ENCODE results near the gene TBC1D22A.
A peak's percentile ranks its signal among the peaks of the same experiment; 100 is the strongest.
"Not testable (repeated sequence)": the region's sequence is repeated elsewhere in the genome, so short reads cannot be mapped to it uniquely, and the experiment has no call there.

TBC1D22A gene

DNA sequence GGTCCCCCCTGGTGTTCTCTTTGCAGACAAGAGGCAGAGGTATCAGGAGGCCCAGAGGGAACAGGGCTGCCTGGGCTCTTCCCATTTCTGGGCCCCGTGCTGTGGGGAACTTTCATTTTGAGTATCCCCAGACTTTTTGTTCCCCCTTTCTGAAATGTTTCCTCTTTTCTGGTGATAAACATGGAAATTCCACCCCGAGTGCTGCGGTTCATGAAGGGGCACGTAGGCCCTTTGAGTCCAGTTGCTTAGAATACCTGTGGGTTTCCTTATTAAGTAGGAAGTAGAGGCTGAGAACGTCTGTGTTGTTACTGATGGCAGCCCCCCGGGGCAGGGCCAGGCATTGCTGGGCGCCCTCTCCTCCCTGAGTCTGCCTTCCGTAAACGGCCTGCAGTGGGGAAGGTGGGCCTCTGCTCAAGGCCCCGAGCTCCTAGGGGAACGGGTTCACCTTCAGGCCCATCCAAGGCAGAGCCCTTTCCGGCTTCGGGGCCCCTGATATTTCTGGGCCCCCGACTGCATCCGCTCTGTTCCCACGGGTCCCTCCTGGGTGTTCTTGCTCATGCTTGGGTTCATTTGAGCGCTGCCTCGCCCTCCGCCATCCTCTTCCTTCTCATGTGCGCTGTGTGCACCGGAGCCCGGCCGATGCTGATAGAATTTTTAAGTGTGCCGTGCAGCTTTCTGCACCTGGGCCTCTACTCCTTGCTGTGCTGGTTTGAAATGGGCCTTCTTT lies 12.0 kb downstream of the TBC1D22A start:
- no peak for DNase-seq (ENCODE audit: low read depth, low spot score)

GRCh38 chr22:46774980-46775849 lies 12.8 kb downstream of the TBC1D22A start:
- no peak for DNase-seq (ENCODE audit: low read depth, low spot score)

DNA sequence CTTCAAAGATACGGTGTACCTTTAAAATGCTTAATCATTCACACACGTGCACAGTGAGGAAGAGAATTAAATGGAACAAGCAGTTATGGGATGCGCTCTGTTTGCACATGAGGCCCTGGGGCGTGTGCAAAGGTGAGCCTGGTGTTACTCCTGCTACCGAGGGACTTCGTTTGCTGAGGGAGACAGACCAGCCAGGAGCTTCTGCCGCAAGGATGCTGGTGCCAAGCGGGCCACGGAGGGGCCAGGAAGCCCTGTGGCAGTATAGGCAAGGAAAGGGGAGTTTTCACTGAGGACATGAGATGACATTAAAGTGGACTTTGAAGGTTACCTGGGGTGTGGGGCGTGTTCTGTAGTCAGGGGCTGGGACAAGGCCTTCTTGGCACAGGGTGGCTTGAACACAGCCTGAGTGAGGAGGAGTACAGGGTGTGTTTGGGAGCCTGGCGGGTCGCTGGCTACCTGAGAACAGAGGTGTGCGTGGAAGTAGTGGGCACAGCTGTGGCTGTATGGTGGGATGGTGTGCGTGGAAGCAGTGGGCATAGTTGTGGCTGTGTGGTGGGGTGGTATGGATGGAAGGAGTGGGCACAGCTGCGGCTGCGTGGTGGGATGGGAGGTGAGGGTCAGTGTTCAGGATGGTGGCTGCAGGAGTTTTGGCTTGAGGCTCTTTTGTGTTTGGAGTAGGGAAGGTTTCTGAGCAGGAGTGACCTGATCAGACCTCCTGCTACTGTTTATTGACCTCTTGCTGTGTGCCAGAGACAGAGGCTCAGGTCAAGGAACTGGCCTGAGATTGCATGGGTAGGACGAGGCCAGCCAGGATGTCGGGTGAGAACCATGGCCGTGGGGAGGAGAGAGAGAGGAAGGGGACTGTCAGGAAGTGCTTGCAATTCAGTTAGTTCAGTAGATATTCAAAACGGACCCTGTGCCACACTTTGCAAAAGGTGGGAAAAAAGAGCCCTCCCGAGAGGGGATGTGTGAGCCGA lies 13.7 kb downstream of the TBC1D22A start:
- DNase-seq (ENCODE audit: low read depth, low spot score), result no peak

GRCh38 chr22:46776876-46777608 lies 14.6 kb downstream of the TBC1D22A start:
- DNase-seq (ENCODE audit: low read depth, low spot score), result no peak

- DNase-seq (ENCODE audit: low read depth, low spot score), result peak; percentile 35
Measured at GRCh38 chr22:46777609-46777970, 15.1 kb downstream of the TBC1D22A start.

DNA sequence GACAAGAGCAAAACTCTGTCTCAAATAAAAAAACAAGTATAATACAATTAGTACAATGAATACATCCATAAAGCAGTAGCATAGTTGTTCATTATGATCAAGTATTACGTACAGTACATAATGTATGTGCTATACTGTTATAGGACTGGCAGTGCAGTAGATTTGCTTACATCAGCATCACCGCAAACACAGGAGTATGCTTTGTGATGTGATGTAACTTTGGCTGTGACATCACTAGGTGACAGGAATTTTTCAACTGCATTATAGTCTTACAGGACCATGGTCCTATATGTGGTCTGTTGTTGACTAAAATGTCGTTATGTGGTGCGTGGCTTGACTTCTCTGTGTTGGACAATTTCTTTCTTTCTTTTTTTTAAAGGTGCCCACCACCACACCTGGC lies 16.6 kb downstream of the TBC1D22A start:
- no peak for DNase-seq (ENCODE audit: low read depth, low spot score)

GRCh38 chr22:46779651-46780050 lies 17.2 kb downstream of the TBC1D22A start:
- DNase-seq (ENCODE audit: low read depth, low spot score), result no peak

GRCh38 chr22:46780453-46780852 lies 18.0 kb downstream of the TBC1D22A start:
- no peak for DNase-seq (ENCODE audit: low read depth, low spot score)

DNA sequence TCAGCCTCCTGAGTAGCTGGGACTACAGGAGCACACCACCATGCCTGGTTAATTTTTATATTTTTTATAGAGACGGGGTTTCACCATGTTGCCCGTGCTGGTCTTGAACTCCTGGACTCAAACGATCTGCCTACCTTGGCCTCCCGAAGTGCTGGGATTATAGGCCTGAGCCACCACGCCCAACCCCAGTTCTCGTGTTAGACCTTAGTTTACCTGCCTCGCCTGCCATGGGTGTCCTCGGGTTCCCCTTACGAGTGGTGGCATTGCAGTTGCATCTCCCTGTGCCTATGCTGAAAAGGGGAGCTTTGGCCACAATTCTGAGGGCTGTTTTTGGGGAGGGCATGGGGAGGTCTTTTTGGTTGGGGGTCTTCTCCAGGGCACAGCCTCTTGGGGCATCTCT lies 18.8 kb downstream of the TBC1D22A start:
- DNase-seq (ENCODE audit: low read depth, low spot score), result no peak

DNA sequence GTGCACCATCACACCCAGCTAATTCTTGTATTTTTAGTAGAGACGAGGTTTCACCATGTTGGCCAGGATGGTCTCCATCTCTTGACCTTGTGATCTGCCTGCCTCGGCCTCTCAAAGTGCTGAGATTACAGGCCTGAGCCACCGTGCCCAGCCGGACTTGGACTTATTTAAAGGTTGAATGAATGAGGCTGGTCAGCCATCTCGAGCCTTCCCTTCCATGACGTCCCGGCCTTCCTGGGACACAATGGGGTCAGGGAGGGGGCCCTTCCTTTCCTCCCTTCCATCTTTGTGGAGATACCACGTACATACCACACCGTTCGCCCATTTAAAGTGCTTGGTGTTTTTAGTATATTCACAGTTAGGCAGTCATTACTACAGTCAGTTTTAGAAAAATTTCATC lies 19.8 kb downstream of the TBC1D22A start:
- DNase-seq (ENCODE audit: low read depth, low spot score), result not testable (repeated sequence)

GRCh38 chr22:46783721-46784120 lies 21.3 kb downstream of the TBC1D22A start:
- no peak for DNase-seq (ENCODE audit: low read depth, low spot score)

GRCh38 chr22:46788441-46789172 lies 26.2 kb downstream of the TBC1D22A start:
- DNase-seq (ENCODE audit: low read depth, low spot score), result no peak

GRCh38 chr22:46789992-46790391 lies 27.5 kb downstream of the TBC1D22A start:
- no peak for DNase-seq (ENCODE audit: low read depth, low spot score)

DNA sequence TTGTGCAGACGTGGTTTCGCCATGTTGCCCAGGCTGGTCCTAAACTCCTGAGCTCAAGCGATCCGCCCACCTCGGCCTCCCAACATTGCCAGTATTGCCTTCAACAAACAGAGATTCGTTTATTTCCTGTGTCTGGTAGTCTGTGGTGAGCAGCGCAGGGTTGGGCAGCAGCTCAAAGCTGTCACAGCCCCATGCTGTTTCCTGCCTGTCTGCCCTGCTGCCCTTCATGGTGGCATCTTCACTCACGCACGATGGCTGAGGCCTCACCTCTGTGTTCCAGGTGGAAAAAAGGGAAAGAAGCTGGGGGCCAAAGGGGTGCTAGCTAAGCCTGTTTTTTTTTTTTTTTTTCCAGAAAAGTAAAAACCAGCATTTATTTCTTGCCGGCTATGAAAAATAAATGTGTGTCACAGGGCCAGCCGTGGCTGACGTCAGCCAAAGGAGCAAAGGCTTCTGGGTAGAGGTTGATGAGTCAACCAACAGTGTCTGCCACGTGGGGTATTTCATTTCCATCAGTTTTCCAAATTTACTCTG lies 28.8 kb downstream of the TBC1D22A start:
- DNase-seq (ENCODE audit: low read depth, low spot score), result peak; percentile 35

DNA sequence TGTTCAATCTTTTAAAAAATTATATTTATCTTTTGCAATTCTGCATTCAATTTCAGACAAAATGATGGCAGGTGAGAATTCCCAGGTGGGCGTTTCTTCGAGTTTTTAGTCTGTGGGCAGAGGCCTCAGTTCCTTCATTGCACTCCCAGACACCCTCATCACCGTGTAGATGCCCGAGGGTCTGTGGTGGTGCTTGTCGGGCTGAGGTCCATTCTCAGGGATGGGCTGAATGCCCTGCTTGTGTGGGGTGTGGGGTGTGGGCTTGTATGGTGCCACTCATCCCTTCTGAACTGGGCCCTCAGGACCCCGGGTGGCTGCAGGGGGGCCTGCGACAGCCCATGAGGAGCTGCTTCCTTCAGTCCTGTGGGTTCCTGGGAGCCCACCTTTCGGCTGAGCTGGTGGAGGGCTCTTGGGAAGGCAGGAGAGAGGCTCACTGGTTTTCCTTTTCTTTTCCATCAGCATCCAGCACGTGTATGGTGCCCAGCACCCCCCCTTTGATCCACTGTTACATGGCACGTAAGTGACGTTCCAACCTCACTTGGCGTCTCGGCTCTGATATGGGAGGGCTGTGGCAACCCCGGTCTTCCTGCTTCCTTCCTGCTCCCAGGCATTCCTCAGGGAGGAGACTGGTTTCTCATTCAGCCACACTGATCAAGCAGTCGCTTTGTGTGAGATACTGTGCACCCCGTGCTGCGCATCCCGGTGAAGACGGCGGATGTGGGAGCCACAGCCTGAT lies 29.8 kb downstream of the TBC1D22A start:
- DNase-seq (ENCODE audit: low read depth, low spot score), result no peak

- no peak for DNase-seq (ENCODE audit: low read depth, low spot score)
Measured at GRCh38 chr22:46792841-46793261, 30.4 kb downstream of the TBC1D22A start.

DNA sequence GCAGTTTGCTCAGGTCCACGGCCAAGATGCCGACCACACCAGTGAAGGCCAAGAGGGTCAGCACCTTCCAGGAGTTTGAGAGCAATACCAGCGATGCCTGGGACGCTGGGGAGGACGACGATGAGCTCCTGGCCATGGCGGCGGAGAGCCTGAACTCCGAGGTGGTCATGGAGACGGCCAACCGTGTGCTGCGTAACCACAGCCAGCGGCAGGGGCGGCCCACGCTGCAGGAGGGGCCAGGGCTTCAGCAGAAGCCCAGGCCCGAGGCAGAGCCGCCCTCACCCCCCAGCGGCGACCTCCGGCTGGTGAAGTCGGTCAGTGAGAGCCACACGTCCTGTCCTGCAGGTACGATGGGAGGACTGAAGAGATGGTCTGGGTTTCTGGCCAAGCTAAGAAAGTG lies 31.0 kb downstream of the TBC1D22A start:
- no peak for DNase-seq (ENCODE audit: low read depth, low spot score)

GRCh38 chr22:46794067-46794466 lies 31.6 kb downstream of the TBC1D22A start:
- no peak for DNase-seq (ENCODE audit: low read depth, low spot score)

- no peak for DNase-seq (ENCODE audit: low read depth, low spot score)
Measured at GRCh38 chr22:46794491-46794890, 32.0 kb downstream of the TBC1D22A start.

Data from astrocyte of the hippocampus (primary cell).